Neural cell (in vitro differentiated cells): Measurements from ENCODE around the gene MEX3B. TPM values are rescaled to one million over a fixed set of nuclear protein-coding genes. Genes with fewer than 3 reads are reported as not detected.

Experiments used
- H2AFZ ChIP-seq: fragments of 200-600, 300-800 bp; sonication (generic), shearing (Covaris generic); 2 replicates; pipeline ENCODE4 v1.6.0; 2014; ENCODE audit warnings: low read depth, mild to moderate bottlenecking, antibody characterized with exemption, low read length, moderate library complexity
- H3F3A ChIP-seq: fragments of 200-600 bp; shearing (Covaris generic); 2 replicates; pipeline ENCODE4 v1.6.1; 2016; ENCODE audit warnings: mild to moderate bottlenecking, moderate library complexity, mixed read lengths, antibody characterized with exemption, low read length; ENCODE audit not compliant: insufficient read depth, poor library complexity, severe bottlenecking
- H3K27ac ChIP-seq: fragments of 200-600, 300-800 bp; sonication (generic), shearing (Covaris generic); 2 replicates; pipeline ENCODE4 v1.5.1; 2014; ENCODE audit warnings: mild to moderate bottlenecking, low read length, moderate library complexity
- H3K27me3 ChIP-seq: fragments of 300-800, 200-600 bp; sonication (generic), shearing (Covaris generic); 2 replicates; pipeline ENCODE4 v1.6.0; 2014; ENCODE audit warnings: mild to moderate bottlenecking, low read depth, low read length, moderate library complexity; ENCODE audit not compliant: insufficient read depth
- H3K36me3 ChIP-seq: fragments of 300-800, 200-600 bp; sonication (generic), shearing (Covaris generic); 2 replicates; pipeline ENCODE4 v1.5.1; 2014; ENCODE audit warnings: mild to moderate bottlenecking, antibody characterized with exemption, low read length, moderate library complexity; ENCODE audit not compliant: insufficient read depth
- H3K4me2 ChIP-seq: fragments of 300-800, 200-600 bp; sonication (generic), shearing (Covaris generic); 2 replicates; pipeline ENCODE4 v1.6.0; 2014; ENCODE audit warnings: mild to moderate bottlenecking, low read length
- H3K4me3 ChIP-seq: fragments of 300-800, 200-600 bp; sonication (generic), shearing (Covaris generic); 2 replicates; pipeline ENCODE4 v1.5.1; 2014; ENCODE audit warnings: mild to moderate bottlenecking, low read length, moderate library complexity
- H3K79me2 ChIP-seq: fragments of 200-600 bp; shearing (Covaris generic); replicated peaks from 2 replicates; pipeline ENCODE4 v1.6.0; 2014; ENCODE audit warnings: mild to moderate bottlenecking, low read length, moderate library complexity; ENCODE audit not compliant: insufficient read depth
- H3K9ac ChIP-seq: fragments of 300-800, 200-600 bp; sonication (generic), shearing (Covaris generic); 2 replicates; pipeline ENCODE4 v1.6.1; 2016; ENCODE audit warnings: mild to moderate bottlenecking, low read length, mixed read lengths
- H3K9me2 ChIP-seq: fragments of 200-600 bp; shearing (Covaris generic); 2 replicates; pipeline ENCODE4 v1.6.1; 2016; ENCODE audit warnings: mild to moderate bottlenecking, low read length, mixed read lengths; ENCODE audit not compliant: insufficient read depth
- H3K9me3 ChIP-seq: fragments of 200-600, 300-800 bp; sonication (generic), shearing (Covaris generic); 2 replicates; pipeline ENCODE4 v1.6.1; 2016; ENCODE audit warnings: mild to moderate bottlenecking, mixed run types, low read length, moderate library complexity, mixed read lengths
- H4K20me1 ChIP-seq: fragments of 200-600 bp; shearing (Covaris generic); 2 replicates; pipeline ENCODE4 v1.6.1; 2016; ENCODE audit warnings: mild to moderate bottlenecking, mixed run types; ENCODE audit not compliant: insufficient read depth
- EP300 ChIP-seq: fragments of 450-650 bp; conservative IDR thresholded peaks from 2 replicates; pipeline ENCODE4 v1.6.1; 2014; ENCODE audit warnings: antibody characterized with exemption, mild to moderate bottlenecking, moderate library complexity; ENCODE audit not compliant: poor library complexity, severe bottlenecking
- EZH2 ChIP-seq: fragments of 200-600, 300-800 bp; shearing (Covaris generic), sonication (generic); IDR thresholded peaks from 2 replicates; pipeline ENCODE4 v1.6.1; 2014; ENCODE audit warnings: antibody characterized with exemption, low read length, borderline replicate concordance, mild to moderate bottlenecking; ENCODE audit not compliant: insufficient read depth, poor library complexity, severe bottlenecking
- MXI1 ChIP-seq: fragments of 450-650 bp; conservative IDR thresholded peaks from 2 replicates; pipeline ENCODE4 v1.6.1; 2014; ENCODE audit warnings: antibody characterized with exemption, mild to moderate bottlenecking; ENCODE audit not compliant: poor library complexity, severe bottlenecking
- POLR2AphosphoS5 ChIP-seq: IDR thresholded peaks from 2 replicates; pipeline ENCODE4 v1.6.1; 2012
- RAD21 ChIP-seq: fragments of 450-650 bp; conservative IDR thresholded peaks from 2 replicates; pipeline ENCODE4 v1.6.1; 2014; ENCODE audit warnings: antibody characterized with exemption, mild to moderate bottlenecking, moderate library complexity
- REST ChIP-seq: IDR thresholded peaks from 2 replicates; pipeline ENCODE4 v1.6.1; 2012; ENCODE audit warnings: borderline replicate concordance
- SMC3 ChIP-seq: fragments of 450-650 bp; conservative IDR thresholded peaks from 2 replicates; pipeline ENCODE4 v1.6.1; 2014; ENCODE audit warnings: antibody characterized with exemption, mild to moderate bottlenecking, moderate library complexity; ENCODE audit not compliant: poor library complexity
- TAF1 ChIP-seq: IDR thresholded peaks from 2 replicates; pipeline ENCODE4 v1.6.1; 2012; ENCODE audit warnings: low read depth
- polyA plus RNA-seq: library from polyadenylated mRNA; depleted of rRNA; stranded (reverse); fragments of >200 nt; gene quantifications from 2 replicates; pipeline ENCODE4 v1.2.3, GENCODE V29; 2014
- TF ChIP-seq, protein P1 (sequence below): fragments of 450-650 bp; IDR thresholded peaks from 2 replicates; pipeline ENCODE4 v1.5.1; 2014; ENCODE audit warnings: antibody characterized with exemption, mild to moderate bottlenecking, moderate library complexity; ENCODE audit not compliant: poor library complexity, severe bottlenecking

Gene MEX3B
- polyA plus RNA-seq, 1 donor from 2014 or later: 38.8 TPM

DNA sequence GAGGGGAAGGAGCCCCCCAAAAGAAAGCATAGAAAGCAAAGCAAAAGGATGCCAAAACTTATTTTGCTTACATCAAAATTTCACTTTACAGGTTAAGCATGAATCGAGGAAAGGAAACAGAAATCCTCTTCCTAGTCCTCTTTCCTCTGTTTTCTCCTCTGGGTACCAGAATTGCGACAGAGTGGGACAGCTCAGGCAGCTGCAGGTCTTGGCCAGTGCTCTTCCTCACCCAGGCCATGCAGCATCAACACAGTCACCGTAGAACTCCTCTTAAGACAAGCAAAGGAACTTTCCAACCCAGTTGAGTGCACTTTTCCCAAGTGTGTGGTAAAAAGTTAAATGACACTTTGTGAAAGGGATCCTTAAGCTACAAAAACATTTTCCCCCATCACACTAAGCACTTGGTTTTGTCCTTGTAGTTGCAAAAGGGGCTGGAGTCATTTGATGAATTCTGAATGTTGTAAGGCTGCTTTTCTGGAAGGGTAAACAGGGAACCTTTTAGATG is 45.9 kb upstream of the MEX3B start:
- Histone ChIP-seq H3K9ac (no peak overlapping the region), H3K4me3 (no peak overlapping the region), H4K20me1 (no peaks in the 10 kb centered on the region), H3K36me3 (no peaks in the 10 kb centered on the region), H3K27ac (no peak overlapping the region), H3K9me2 (no peaks in the 10 kb centered on the region), H2AFZ (no peak overlapping the region), H3K79me2 (no peaks in the 10 kb centered on the region), H3K27me3 (no peaks in the 10 kb centered on the region), H3K9me3 (no peaks in the 10 kb centered on the region), H3F3A (no peaks in the 10 kb centered on the region), H3K4me2 (no peak overlapping the region)
- TF ChIP-seq, protein P1, sequence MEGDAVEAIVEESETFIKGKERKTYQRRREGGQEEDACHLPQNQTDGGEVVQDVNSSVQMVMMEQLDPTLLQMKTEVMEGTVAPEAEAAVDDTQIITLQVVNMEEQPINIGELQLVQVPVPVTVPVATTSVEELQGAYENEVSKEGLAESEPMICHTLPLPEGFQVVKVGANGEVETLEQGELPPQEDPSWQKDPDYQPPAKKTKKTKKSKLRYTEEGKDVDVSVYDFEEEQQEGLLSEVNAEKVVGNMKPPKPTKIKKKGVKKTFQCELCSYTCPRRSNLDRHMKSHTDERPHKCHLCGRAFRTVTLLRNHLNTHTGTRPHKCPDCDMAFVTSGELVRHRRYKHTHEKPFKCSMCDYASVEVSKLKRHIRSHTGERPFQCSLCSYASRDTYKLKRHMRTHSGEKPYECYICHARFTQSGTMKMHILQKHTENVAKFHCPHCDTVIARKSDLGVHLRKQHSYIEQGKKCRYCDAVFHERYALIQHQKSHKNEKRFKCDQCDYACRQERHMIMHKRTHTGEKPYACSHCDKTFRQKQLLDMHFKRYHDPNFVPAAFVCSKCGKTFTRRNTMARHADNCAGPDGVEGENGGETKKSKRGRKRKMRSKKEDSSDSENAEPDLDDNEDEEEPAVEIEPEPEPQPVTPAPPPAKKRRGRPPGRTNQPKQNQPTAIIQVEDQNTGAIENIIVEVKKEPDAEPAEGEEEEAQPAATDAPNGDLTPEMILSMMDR: no peak
- no peak for TF ChIP-seq RAD21
- TF ChIP-seq EZH2: no peak
- TF ChIP-seq TAF1: no peak
- TF ChIP-seq SMC3: no peak
- no peak for TF ChIP-seq EP300
- no peak for TF ChIP-seq REST
- TF ChIP-seq POLR2AphosphoS5: no peak
- no peak for TF ChIP-seq MXI1

GRCh38 chr15:82086243-82086995 is 40.6 kb upstream of the MEX3B start:
- H3K9ac ChIP-seq: no peak overlapping the region
- no peak overlapping the region for H3K4me3 ChIP-seq
- H4K20me1 ChIP-seq: no peaks in the 10 kb centered on the region
- H3F3A ChIP-seq: no peaks in the 10 kb centered on the region
- H3K9me2 ChIP-seq: no peaks in the 10 kb centered on the region
- no peaks in the 10 kb centered on the region for H3K36me3 ChIP-seq
- no peaks in the 10 kb centered on the region for H3K9me3 ChIP-seq
- no peaks in the 10 kb centered on the region for H3K79me2 ChIP-seq
- H3K27ac ChIP-seq: no peak overlapping the region
- H2AFZ ChIP-seq: no peak overlapping the region
- no peak overlapping the region for H3K4me2 ChIP-seq
- H3K27me3 ChIP-seq: no peaks in the 10 kb centered on the region
- TF ChIP-seq SMC3 (no peak), RAD21 (no peak), EP300 (no peak)
